ENCODE results near the gene PHF12. TPM values are rescaled to one million over a fixed set of nuclear protein-coding genes. Genes with fewer than 3 reads are reported as not detected.

Gene PHF12
- total and polyA plus RNA-seq, 2 experiments from 2014 or later: 19.7 to 41.0 TPM

DNA sequence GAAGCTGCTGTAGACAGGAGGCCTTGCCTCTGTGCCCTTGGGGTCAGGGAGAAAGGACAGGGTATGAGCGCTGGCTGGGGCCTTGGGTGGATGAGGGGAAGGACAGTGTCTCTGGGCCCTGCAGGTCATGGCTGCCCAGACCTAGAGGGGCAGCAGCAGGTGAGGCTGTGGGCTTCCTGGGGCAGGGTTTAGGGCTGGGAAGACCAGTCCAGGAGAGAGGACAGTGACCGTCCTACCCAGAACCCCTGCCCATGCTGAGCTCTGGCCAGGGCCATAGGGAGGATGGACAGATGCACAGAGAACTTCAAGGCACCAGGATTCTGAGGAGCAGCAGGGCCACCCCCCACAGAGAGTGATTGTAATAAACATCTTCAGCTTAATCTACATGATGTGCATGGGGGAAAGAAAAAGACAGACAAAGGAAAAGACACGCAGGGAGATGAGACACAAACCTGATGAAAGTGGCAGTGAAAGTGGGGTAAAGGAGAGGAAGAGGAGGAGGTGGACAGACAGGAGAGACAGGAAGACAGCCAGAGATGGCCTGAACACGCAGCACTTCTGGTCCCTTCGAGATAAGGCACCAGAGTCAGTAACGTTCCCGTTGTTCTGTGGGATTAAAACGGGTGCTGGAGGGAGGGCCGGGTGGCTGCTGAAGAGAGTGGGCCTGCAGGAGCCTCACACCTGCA lies 71.3 kb downstream of the PHF12 start:
- H3K4me1 Mint-ChIP-seq: peaks cover 11% of the 10 kb centered on the region
- no peak overlapping the region for H3K27ac Mint-ChIP-seq
- no peak overlapping the region for H2AFZ ChIP-seq
- no peak overlapping the region for H3K27ac ChIP-seq (ENCODE audit: low read depth)
- H3K4me1 ChIP-seq (ENCODE audit: insufficient read depth): no peaks in the 10 kb centered on the region
- H3K79me2 ChIP-seq (replicated peaks; ENCODE audit: insufficient read depth): no peaks in the 10 kb centered on the region
- TF ChIP-seq NANOG (IDR thresholded peaks at IDR 0.05; ENCODE audit: borderline replicate concordance): no peak
- no peak for TF ChIP-seq ZNF331 (CRISPR knock-in tag; IDR thresholded peaks at IDR 0.05; ENCODE audit: low read depth)
- TF ChIP-seq POLR2AphosphoS5 (IDR thresholded peaks at IDR 0.05; ENCODE audit: low read depth): no peak
- no peak for TF ChIP-seq JUNB (IDR thresholded peaks at IDR 0.05; ENCODE audit: unreplicated experiment)
- TF ChIP-seq, protein P1, sequence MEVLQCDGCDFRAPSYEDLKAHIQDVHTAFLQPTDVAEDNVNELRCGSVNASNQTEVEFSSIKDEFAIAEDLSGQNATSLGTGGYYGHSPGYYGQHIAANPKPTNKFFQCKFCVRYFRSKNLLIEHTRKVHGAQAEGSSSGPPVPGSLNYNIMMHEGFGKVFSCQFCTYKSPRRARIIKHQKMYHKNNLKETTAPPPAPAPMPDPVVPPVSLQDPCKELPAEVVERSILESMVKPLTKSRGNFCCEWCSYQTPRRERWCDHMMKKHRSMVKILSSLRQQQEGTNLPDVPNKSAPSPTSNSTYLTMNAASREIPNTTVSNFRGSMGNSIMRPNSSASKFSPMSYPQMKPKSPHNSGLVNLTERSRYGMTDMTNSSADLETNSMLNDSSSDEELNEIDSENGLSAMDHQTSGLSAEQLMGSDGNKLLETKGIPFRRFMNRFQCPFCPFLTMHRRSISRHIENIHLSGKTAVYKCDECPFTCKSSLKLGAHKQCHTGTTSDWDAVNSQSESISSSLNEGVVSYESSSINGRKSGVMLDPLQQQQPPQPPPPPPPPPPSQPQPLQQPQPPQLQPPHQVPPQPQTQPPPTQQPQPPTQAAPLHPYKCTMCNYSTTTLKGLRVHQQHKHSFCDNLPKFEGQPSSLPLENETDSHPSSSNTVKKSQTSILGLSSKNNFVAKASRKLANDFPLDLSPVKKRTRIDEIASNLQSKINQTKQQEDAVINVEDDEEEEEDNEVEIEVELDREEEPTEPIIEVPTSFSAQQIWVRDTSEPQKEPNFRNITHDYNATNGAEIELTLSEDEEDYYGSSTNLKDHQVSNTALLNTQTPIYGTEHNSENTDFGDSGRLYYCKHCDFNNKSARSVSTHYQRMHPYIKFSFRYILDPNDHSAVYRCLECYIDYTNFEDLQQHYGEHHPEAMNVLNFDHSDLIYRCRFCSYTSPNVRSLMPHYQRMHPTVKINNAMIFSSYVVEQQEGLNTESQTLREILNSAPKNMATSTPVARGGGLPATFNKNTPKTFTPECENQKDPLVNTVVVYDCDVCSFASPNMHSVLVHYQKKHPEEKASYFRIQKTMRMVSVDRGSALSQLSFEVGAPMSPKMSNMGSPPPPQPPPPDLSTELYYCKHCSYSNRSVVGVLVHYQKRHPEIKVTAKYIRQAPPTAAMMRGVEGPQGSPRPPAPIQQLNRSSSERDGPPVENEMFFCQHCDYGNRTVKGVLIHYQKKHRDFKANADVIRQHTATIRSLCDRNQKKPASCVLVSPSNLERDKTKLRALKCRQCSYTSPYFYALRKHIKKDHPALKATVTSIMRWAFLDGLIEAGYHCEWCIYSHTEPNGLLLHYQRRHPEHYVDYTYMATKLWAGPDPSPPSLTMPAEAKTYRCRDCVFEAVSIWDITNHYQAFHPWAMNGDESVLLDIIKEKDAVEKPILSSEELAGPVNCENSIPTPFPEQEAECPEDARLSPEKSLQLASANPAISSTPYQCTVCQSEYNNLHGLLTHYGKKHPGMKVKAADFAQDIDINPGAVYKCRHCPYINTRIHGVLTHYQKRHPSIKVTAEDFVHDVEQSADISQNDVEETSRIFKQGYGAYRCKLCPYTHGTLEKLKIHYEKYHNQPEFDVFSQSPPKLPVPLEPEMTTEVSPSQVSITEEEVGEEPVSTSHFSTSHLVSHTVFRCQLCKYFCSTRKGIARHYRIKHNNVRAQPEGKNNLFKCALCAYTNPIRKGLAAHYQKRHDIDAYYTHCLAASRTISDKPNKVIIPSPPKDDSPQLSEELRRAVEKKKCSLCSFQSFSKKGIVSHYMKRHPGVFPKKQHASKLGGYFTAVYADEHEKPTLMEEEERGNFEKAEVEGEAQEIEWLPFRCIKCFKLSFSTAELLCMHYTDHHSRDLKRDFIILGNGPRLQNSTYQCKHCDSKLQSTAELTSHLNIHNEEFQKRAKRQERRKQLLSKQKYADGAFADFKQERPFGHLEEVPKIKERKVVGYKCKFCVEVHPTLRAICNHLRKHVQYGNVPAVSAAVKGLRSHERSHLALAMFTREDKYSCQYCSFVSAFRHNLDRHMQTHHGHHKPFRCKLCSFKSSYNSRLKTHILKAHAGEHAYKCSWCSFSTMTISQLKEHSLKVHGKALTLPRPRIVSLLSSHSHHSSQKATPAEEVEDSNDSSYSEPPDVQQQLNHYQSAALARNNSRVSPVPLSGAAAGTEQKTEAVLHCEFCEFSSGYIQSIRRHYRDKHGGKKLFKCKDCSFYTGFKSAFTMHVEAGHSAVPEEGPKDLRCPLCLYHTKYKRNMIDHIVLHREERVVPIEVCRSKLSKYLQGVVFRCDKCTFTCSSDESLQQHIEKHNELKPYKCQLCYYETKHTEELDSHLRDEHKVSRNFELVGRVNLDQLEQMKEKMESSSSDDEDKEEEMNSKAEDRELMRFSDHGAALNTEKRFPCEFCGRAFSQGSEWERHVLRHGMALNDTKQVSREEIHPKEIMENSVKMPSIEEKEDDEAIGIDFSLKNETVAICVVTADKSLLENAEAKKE (CRISPR knock-in tag; IDR thresholded peaks at IDR 0.05): no peak
- TF ChIP-seq STAT1 (IDR thresholded peaks at IDR 0.05; ENCODE audit: unreplicated experiment): no peak
- no peak for TF ChIP-seq EZH2phosphoT487 (IDR thresholded peaks at IDR 0.05; ENCODE audit: unreplicated experiment)
- TF ChIP-seq, protein P2, sequence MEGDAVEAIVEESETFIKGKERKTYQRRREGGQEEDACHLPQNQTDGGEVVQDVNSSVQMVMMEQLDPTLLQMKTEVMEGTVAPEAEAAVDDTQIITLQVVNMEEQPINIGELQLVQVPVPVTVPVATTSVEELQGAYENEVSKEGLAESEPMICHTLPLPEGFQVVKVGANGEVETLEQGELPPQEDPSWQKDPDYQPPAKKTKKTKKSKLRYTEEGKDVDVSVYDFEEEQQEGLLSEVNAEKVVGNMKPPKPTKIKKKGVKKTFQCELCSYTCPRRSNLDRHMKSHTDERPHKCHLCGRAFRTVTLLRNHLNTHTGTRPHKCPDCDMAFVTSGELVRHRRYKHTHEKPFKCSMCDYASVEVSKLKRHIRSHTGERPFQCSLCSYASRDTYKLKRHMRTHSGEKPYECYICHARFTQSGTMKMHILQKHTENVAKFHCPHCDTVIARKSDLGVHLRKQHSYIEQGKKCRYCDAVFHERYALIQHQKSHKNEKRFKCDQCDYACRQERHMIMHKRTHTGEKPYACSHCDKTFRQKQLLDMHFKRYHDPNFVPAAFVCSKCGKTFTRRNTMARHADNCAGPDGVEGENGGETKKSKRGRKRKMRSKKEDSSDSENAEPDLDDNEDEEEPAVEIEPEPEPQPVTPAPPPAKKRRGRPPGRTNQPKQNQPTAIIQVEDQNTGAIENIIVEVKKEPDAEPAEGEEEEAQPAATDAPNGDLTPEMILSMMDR (conservative IDR thresholded peaks at IDR 0.05; ENCODE audit: low read depth in 2 of 2): no peak
- no peak for TF ChIP-seq EZH2 (IDR thresholded peaks at IDR 0.05; ENCODE audit: low read depth, unreplicated experiment)
- no peak for TF ChIP-seq ZNF114 (CRISPR knock-in tag; IDR thresholded peaks at IDR 0.05)
- TF ChIP-seq, protein P3, sequence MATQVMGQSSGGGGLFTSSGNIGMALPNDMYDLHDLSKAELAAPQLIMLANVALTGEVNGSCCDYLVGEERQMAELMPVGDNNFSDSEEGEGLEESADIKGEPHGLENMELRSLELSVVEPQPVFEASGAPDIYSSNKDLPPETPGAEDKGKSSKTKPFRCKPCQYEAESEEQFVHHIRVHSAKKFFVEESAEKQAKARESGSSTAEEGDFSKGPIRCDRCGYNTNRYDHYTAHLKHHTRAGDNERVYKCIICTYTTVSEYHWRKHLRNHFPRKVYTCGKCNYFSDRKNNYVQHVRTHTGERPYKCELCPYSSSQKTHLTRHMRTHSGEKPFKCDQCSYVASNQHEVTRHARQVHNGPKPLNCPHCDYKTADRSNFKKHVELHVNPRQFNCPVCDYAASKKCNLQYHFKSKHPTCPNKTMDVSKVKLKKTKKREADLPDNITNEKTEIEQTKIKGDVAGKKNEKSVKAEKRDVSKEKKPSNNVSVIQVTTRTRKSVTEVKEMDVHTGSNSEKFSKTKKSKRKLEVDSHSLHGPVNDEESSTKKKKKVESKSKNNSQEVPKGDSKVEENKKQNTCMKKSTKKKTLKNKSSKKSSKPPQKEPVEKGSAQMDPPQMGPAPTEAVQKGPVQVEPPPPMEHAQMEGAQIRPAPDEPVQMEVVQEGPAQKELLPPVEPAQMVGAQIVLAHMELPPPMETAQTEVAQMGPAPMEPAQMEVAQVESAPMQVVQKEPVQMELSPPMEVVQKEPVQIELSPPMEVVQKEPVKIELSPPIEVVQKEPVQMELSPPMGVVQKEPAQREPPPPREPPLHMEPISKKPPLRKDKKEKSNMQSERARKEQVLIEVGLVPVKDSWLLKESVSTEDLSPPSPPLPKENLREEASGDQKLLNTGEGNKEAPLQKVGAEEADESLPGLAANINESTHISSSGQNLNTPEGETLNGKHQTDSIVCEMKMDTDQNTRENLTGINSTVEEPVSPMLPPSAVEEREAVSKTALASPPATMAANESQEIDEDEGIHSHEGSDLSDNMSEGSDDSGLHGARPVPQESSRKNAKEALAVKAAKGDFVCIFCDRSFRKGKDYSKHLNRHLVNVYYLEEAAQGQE (IDR thresholded peaks at IDR 0.05; ENCODE audit: unreplicated experiment): no peak
- TF ChIP-seq, protein P4, sequence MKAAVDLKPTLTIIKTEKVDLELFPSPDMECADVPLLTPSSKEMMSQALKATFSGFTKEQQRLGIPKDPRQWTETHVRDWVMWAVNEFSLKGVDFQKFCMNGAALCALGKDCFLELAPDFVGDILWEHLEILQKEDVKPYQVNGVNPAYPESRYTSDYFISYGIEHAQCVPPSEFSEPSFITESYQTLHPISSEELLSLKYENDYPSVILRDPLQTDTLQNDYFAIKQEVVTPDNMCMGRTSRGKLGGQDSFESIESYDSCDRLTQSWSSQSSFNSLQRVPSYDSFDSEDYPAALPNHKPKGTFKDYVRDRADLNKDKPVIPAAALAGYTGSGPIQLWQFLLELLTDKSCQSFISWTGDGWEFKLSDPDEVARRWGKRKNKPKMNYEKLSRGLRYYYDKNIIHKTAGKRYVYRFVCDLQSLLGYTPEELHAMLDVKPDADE (IDR thresholded peaks at IDR 0.05): no peak
- TF ChIP-seq CREB1 (CRISPR knock-in tag; IDR thresholded peaks at IDR 0.05; ENCODE audit: low read depth): no peak
- no peaks in the 10 kb centered on the region for H3K9me2 ChIP-seq (ENCODE audit: insufficient read depth)
- peaks cover 11% of the 10 kb centered on the region; the same call in 2 of the 3 replicates for H3K9me3 Mint-ChIP-seq
- peaks cover 7% of the 10 kb centered on the region for H3K27me3 Mint-ChIP-seq (ENCODE audit: insufficient read depth, low read depth, poor library complexity)
- ATAC-seq (no peak), DNase-seq (ENCODE audit: low spot score) (no peak)
- peaks cover 63% of the 10 kb centered on the region for H3K36me3 Mint-ChIP-seq (ENCODE audit: low read depth)
- no peak overlapping the region for H3K4me3 ChIP-seq
- no peaks in the 10 kb centered on the region for H3K27me3 ChIP-seq (ENCODE audit: insufficient read depth)
- no peak overlapping the region for H3K4me2 ChIP-seq
- H4K20me1 ChIP-seq (replicated peaks; ENCODE audit: insufficient read depth): no peaks in the 10 kb centered on the region
- no peaks in the 10 kb centered on the region; the same call in 1 of the 2 replicates for H3K36me3 ChIP-seq (ENCODE audit: insufficient read depth)
- H3K4me3 Mint-ChIP-seq: no peak overlapping the region; the same call in 2 of the 3 replicates
- no peaks in the 10 kb centered on the region for H3F3A ChIP-seq (replicated peaks; ENCODE audit: low read depth)

All from GM23338 (cell line).